Activated naive CD8-positive, alpha-beta T cell treated with anti-CD3 and anti-CD28 coated beads, Interleukin-2, amount 10 ng/mL, durations not matched to agents 7 days and 5 days (primary cell): Measurements from ENCODE around the gene MYBBP1A. TPM values are rescaled to one million over a fixed set of nuclear protein-coding genes. Genes with fewer than 3 reads are reported as not detected.

Experiments used
- ATAC-seq: fragments of 150-1000 bp; cut with Tn5 transposase; one replicate; pipeline ENCODE4 v1.10.0; 2021; ENCODE audit warnings: low read depth, moderate library complexity
- POLR2A ChIA-PET: fragments of 350-600 bp; sonication (Branson Sonifier 250); formaldehyde crosslinking; loops from one replicate; lab custom pipeline; 2021; ENCODE audit warnings: antibody characterized with exemption; lab: Charles Lee
- DNase-seq: peaks from one replicate; pipeline ENCODE4 v3.0.0; 2021
- H3K27ac Mint-ChIP-seq: one replicate; pipeline ENCODE4 v1.8.0; 2022; ENCODE audit warnings: mild to moderate bottlenecking, mixed read lengths
- H3K27me3 Mint-ChIP-seq: one replicate; pipeline ENCODE4 v1.8.0; 2022; ENCODE audit warnings: mild to moderate bottlenecking, moderate library complexity, mixed read lengths
- H3K36me3 Mint-ChIP-seq: one replicate; pipeline ENCODE4 v1.8.0; 2021; ENCODE audit warnings: mild to moderate bottlenecking, mixed read lengths
- H3K4me1 Mint-ChIP-seq: one replicate; pipeline ENCODE4 v1.8.0; 2021; ENCODE audit warnings: mixed read lengths
- H3K4me3 Mint-ChIP-seq: one replicate; pipeline ENCODE4 v1.8.0; 2022; ENCODE audit warnings: mild to moderate bottlenecking, moderate library complexity, mixed read lengths
- H3K9me3 Mint-ChIP-seq: one replicate; pipeline ENCODE4 v1.8.0; 2021; ENCODE audit warnings: mixed read lengths
- total RNA-seq, 2 experiments: library from RNA; stranded (reverse); gene quantifications; one replicate each; pipeline ENCODE4 v1.2.3, GENCODE V29; 2021

Gene MYBBP1A
- total RNA-seq, 2 experiments from 2014 or later = 59.1 to 61.6 TPM

DNA sequence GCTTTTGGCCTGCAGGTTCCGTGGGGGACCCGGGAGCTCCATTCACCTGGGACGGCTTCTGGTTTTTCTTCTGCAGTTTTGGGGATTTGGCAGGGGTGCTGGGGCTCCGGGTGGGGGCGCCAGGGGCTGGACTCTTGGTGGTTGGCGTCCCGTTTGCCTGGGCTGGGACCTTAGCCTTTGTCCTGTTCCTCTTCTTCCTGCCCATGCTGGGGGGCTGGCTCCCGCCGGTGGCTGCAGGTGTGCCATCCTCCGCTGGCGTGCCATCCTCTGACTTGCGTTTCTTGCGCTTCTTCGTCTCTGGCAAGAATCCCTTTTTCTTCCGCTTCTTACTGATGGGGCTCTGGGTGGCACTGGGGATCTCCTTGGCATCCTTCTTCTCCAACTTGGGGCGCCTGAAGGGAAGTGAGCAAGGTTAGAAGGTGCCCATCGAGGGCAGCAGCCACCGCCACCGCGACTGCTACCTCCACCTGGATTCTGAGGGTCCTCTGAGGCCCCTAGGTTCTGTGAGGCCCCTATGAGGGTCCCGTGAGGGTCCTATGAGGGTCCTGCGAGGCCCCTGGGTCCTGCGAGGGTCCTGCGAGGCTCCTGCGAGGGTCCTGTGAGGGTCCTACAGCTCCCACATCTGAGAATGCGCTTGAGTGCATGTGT, 15.5 kb downstream of the MYBBP1A start:
- Mint-ChIP-seq H3K36me3 (peaks cover 3% of the 10 kb centered on the region), H3K9me3 (no peaks in the 10 kb centered on the region), H3K4me1 (no peaks in the 10 kb centered on the region), H3K27ac (no peak overlapping the region), H3K4me3 (no peak overlapping the region), H3K27me3 (no peaks in the 10 kb centered on the region)
- POLR2A ChIA-PET = interaction anchor here (1.3 kb wide), 1 partner anchor 119 kb away, joined by 3 read pairs; no protein-coding TSS in a partner anchor
- ATAC-seq (no peak), DNase-seq (no peak)

DNA sequence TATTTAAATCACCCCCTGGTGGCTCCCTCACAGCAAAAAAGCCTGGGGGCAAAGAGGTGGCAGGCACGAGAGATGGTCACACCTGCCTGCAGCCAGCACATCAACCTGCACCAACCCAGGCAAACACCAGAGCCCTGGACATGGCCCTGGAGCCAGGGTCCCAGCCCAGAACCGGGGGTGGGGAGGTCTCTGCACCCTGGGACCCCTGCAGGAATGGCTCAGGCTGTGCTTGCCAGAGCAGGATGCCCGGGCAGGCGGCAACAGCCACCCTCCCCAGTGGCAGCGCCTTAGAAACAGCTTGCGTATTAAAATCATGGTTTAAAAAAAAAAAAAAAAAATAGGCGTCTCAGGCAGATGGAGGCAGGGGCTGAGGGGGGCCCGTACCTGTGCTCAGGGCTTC, 16.2 kb downstream of the MYBBP1A start:
- ATAC-seq = no peak
- no peak overlapping the region for H3K4me3 Mint-ChIP-seq
- no peaks in the 10 kb centered on the region for H3K27me3 Mint-ChIP-seq
- H3K4me1 Mint-ChIP-seq = no peaks in the 10 kb centered on the region
- POLR2A ChIA-PET = interaction anchor here (1.3 kb wide), 1 partner anchor 118 kb away, joined by 3 read pairs; no protein-coding TSS in a partner anchor
- H3K27ac Mint-ChIP-seq = no peak overlapping the region
- DNase-seq = no peak
- H3K9me3 Mint-ChIP-seq = no peaks in the 10 kb centered on the region
- peaks cover 3% of the 10 kb centered on the region for H3K36me3 Mint-ChIP-seq

DNA sequence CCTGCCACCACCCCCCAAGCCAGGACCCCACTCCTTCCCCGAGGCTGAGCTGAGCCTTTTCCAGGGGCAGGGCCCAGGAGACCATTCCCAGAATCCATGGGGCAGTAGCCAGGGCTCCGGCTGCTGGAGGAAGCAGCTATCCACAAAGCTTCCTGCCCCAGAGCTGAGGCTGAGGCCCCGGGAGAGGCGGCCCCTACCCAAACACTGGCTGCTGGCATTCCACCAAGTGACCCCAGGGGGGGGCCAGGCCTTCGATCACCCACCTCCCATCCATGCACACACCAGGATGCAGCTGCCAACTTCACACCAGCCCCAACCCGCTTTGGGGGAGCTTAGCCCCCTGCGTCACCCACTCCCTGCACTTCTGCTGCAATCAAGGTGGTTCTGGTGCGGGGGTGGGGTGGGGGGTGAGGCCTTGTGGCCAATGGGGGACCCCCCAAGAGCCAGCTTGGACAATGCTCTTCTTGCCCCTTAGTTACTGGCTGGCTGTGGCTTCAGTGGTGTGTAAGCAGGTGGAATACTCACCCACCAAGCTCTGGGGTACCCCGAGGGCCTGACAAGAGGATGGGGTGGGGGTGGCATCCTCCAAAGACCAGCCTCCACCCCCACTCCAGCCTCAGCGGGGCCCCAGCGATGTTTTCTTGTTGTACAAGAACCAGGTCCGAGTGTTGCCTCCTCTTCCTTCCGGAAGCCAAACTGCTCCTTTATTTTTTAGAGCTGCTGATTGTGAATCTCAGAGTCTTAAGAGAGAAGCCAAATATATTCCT, 16.8 kb downstream of the MYBBP1A start:
- H3K9me3 Mint-ChIP-seq = no peaks in the 10 kb centered on the region
- H3K36me3 Mint-ChIP-seq = peaks cover 3% of the 10 kb centered on the region
- DNase-seq (no peak), ATAC-seq (no peak)
- POLR2A ChIA-PET = interaction anchor here (1.3 kb wide), 1 partner anchor 118 kb away, joined by 3 read pairs; no protein-coding TSS in a partner anchor
- H3K4me3 Mint-ChIP-seq = no peak overlapping the region
- peaks cover 4% of the 10 kb centered on the region for H3K4me1 Mint-ChIP-seq
- no peaks in the 10 kb centered on the region for H3K27me3 Mint-ChIP-seq
- no peak overlapping the region for H3K27ac Mint-ChIP-seq

DNA sequence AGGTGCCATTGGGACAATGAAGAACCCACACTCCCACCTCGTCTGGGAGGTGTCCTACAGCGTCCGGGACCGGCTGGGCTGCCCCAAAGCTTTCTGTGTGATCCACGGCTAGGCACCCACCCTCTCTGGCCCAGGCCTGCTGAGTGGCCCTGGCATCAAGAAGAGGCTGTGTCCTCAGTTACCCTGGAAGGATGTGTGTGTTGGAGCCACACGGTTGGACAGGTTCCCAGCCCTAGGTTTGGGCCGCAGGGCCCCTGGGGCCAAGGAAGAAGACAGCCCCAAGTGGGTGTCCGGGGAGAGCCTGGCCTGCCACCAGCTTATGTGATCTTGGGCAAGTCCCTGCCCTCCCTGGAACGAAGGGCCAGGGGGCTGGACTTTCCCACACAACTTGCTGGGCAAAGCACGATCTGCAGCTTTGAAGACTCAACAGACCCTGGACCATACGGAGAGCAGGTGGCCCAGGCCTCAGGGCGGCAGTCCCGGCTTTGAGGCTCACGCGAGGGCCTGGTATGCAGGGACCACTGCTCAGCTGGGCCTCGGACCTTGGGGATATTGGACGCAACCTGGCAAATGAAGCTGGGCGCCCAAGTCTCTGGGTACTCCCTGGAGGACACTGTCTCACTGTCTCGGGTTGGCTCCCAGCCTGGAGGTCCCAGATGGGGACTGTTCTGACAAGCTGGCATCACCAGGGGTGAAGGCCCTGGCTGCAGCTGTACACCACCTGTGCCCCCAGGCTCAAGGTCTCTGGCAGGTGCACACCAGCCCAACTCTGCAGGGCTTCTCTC, 17.5 kb downstream of the MYBBP1A start:
- Mint-ChIP-seq H3K4me3 (no peak overlapping the region), H3K36me3 (peaks cover 3% of the 10 kb centered on the region), H3K4me1 (peaks cover 6% of the 10 kb centered on the region), H3K27ac (no peak overlapping the region), H3K9me3 (no peaks in the 10 kb centered on the region), H3K27me3 (peaks cover 2% of the 10 kb centered on the region)
- DNase-seq = no peak
- POLR2A ChIA-PET = no interaction called here
- no peak for ATAC-seq

DNA sequence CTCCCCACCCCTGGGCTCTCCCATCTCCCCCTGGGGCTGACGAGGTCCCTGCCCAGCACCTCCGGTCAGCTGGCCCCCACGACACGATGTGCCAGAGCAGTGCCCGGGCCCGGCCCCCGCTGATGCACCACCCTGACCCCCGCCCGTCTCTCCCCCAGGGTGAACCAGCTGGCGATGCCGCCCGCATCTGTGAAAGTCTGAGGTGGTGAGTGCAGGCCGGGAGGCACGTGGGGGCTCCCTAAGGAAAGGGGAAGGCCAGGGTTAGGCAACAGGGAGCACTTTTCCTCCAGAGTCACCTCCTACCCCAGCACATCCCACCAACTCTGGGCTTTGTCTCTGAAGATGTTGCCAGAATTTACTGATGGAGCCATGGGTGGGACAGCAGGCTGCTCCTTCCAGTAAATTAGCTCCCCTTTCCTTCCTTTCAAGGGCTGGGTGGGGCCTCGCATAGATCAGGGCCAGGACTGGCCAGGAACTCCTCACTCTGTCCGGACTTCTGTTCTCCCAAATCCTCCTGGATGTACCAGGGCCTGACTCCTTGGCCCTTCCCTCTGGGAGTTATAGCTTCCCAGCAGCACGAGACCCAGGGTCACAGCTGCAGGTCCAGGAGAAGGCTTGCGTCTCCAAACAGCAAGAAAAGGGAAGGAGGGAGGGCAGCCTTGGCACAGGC, 18.3 kb downstream of the MYBBP1A start:
- Mint-ChIP-seq H3K36me3 (peaks cover 3% of the 10 kb centered on the region), H3K4me1 (peaks cover 8% of the 10 kb centered on the region), H3K27me3 (peaks cover 2% of the 10 kb centered on the region), H3K9me3 (no peaks in the 10 kb centered on the region), H3K4me3 (no peak overlapping the region), H3K27ac (no peak overlapping the region)
- POLR2A ChIA-PET = no interaction called here
- DNase-seq = no peak
- ATAC-seq = no peak

GRCh38 chr17:4536259-4536741, 18.9 kb downstream of the MYBBP1A start:
- no peak overlapping the region for H3K4me3 Mint-ChIP-seq
- no peak for ATAC-seq
- H3K4me1 Mint-ChIP-seq = peaks cover 8% of the 10 kb centered on the region

GRCh38 chr17:4535667-4536258, 19.4 kb downstream of the MYBBP1A start:
- POLR2A ChIA-PET = no interaction called here
- no peak overlapping the region for H3K27ac Mint-ChIP-seq
- no peak for ATAC-seq
- DNase-seq = no peak
- peaks cover 3% of the 10 kb centered on the region for H3K36me3 Mint-ChIP-seq
- peaks cover 8% of the 10 kb centered on the region for H3K4me1 Mint-ChIP-seq
- no peak overlapping the region for H3K4me3 Mint-ChIP-seq
- no peaks in the 10 kb centered on the region for H3K9me3 Mint-ChIP-seq
- peaks cover 2% of the 10 kb centered on the region for H3K27me3 Mint-ChIP-seq

More at GRCh38 chr17:4536259-4536741, 18.9 kb downstream of the MYBBP1A start:
- Mint-ChIP-seq H3K27ac (no peak overlapping the region), H3K36me3 (peaks cover 3% of the 10 kb centered on the region), H3K9me3 (no peaks in the 10 kb centered on the region), H3K27me3 (peaks cover 2% of the 10 kb centered on the region)
- no peak for DNase-seq
- POLR2A ChIA-PET = no interaction called here

GRCh38 chr17:4534928-4535666, 20.1 kb downstream of the MYBBP1A start:
- Mint-ChIP-seq H3K27me3 (peaks cover 2% of the 10 kb centered on the region), H3K27ac (no peak overlapping the region), H3K9me3 (no peaks in the 10 kb centered on the region), H3K36me3 (peaks cover 3% of the 10 kb centered on the region), H3K4me3 (no peak overlapping the region), H3K4me1 (peaks cover 8% of the 10 kb centered on the region)
- ATAC-seq (no peak), DNase-seq (no peak)
- POLR2A ChIA-PET = no interaction called here

DNA sequence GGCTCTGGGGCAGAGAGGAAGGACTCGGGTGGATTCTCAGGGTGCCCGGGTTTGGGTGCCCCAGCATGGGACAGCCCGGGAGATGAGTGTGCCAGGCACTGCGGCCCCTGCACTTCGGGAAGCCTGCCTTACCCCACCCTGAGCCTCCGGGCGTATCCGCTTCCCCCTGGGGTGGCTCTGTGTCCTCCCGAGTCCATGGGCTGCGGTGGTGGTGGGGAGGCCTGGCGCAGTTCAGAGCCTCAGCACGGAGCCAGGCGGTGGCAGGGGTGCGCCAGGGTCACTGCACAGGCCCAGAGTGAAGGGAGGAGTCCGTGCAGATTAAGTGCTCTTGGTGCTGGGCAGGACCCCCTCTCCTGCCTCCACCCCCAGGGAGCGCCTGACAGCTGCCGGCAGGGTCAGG, 20.7 kb downstream of the MYBBP1A start:
- Mint-ChIP-seq H3K27me3 (peaks cover 2% of the 10 kb centered on the region), H3K9me3 (no peaks in the 10 kb centered on the region), H3K4me1 (peaks cover 8% of the 10 kb centered on the region), H3K36me3 (no peaks in the 10 kb centered on the region), H3K4me3 (no peak overlapping the region), H3K27ac (peak overlapping the region; percentile 45)
- DNase-seq (no peak), ATAC-seq (no peak)
- POLR2A ChIA-PET = no interaction called here

DNA sequence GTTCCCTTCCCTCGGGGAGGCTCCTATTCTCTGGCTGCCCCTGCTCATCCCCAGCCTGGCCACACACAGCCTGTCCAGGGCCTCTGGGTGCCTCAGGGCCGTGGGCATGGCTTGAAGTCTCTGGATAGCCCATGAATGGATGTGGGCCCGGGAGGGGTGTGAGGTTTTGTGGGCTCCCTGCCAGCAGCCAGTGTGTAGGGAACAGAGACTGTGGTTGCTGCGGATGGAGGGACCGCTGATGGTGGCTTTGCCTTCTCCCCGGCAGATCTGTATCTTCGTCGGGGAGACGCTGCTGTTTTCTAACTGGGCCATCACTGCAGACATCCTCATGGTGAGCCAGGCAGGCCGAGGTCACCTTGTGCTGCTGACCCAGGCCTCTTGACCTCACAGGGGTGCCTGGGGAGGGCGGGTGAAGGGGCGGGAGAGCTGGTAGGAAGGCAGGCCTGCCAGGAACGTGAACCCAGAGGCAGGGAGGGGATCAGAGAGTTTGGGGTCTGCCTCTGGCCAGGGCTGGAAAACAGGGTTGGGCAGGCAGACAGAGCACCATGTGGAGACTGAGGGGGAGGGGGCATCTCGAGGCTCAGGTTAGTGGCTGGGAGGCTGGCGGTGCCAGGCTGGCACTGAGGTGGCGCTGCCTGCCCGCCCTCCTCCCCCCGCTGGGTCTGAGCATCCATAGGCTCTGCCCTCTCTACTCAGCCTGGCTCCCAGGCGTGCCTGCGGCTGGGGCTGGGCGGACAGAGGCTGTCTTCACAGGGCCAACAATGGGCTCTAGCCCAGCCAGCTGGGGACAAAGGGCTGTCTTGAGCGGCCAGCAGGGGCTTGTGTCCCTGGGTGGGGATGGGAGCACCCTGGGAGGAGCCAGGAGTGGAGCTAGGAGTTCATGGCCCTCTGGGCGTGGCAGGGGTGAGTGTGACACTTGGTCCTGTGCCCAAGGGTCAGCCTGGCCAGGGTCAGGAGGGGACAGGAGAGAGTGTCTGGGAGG, 21.4 kb downstream of the MYBBP1A start:
- DNase-seq = peak; percentile 49
- H3K36me3 Mint-ChIP-seq = no peaks in the 10 kb centered on the region
- H3K4me3 Mint-ChIP-seq = no peak overlapping the region
- peaks cover 2% of the 10 kb centered on the region for H3K27me3 Mint-ChIP-seq
- H3K9me3 Mint-ChIP-seq = no peaks in the 10 kb centered on the region
- POLR2A ChIA-PET = no interaction called here
- ATAC-seq = peak; percentile 32
- peak overlapping the region; percentile 45 for H3K27ac Mint-ChIP-seq
- peaks cover 8% of the 10 kb centered on the region for H3K4me1 Mint-ChIP-seq

DNA sequence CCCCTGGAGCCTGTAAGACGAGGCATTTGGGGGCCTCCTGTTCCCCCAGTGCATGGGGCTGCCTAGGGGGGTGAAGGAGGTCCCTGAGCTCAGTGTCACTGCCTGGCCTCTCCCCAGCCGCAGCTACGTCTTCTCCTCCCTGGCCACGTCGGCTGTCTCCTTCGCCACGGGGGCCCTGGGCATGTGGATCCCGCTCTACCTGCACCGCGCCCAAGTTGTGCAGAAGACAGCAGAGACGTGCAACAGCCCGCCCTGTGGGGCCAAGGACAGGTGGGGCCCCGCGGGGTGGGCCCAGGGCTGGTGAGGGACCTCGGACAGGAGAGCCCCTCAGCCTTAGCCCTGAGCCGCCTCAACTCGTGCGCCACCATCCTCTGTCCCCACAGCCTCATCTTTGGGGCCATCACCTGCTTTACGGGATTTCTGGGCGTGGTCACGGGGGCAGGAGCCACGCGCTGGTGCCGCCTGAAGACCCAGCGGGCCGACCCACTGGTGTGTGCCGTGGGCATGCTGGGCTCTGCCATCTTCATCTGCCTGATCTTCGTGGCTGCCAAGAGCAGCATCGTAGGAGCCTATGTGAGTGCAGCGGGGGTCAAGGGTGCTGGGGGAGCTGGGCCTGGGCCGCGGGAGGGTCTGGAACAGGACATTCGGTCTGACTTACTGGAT, 22.2 kb downstream of the MYBBP1A start:
- no peaks in the 10 kb centered on the region for H3K36me3 Mint-ChIP-seq
- H3K4me3 Mint-ChIP-seq = no peak overlapping the region
- no peak overlapping the region for H3K27ac Mint-ChIP-seq
- H3K27me3 Mint-ChIP-seq = peaks cover 4% of the 10 kb centered on the region
- no peak for ATAC-seq
- peaks cover 8% of the 10 kb centered on the region for H3K4me1 Mint-ChIP-seq
- POLR2A ChIA-PET = no interaction called here
- no peak for DNase-seq
- H3K9me3 Mint-ChIP-seq = no peaks in the 10 kb centered on the region
